ENCODE measurements around the gene PFKFB4.
"Not testable (repeated sequence)": the region's sequence is repeated elsewhere in the genome, so short reads cannot be mapped to it uniquely, and the experiment has no call there.

Gene PFKFB4

GRCh38 chr3:48480891-48481290 is 75.7 kb downstream of the PFKFB4 start:
- DNase-seq: not testable (repeated sequence)

GRCh38 chr3:48478626-48479555 is 77.7 kb downstream of the PFKFB4 start:
- DNase-seq: no peak

GRCh38 chr3:48477959-48478520 is 78.6 kb downstream of the PFKFB4 start:
- DNase-seq: no peak

- DNase-seq: peak; percentile 80
Measured at GRCh38 chr3:48476426-48477053, 80.1 kb downstream of the PFKFB4 start.

- DNase-seq: no peak
Measured at GRCh38 chr3:48475188-48475587, 81.4 kb downstream of the PFKFB4 start.

GRCh38 chr3:48474619-48475018 is 82.0 kb downstream of the PFKFB4 start:
- DNase-seq: no peak

- not testable (repeated sequence) for DNase-seq
Measured at GRCh38 chr3:48474031-48474430, 82.6 kb downstream of the PFKFB4 start.

- DNase-seq: no peak
Measured at GRCh38 chr3:48473617-48473952, 83.0 kb downstream of the PFKFB4 start.

GRCh38 chr3:48472923-48473616 is 83.5 kb downstream of the PFKFB4 start:
- no peak for DNase-seq

GRCh38 chr3:48472673-48472922 is 84.0 kb downstream of the PFKFB4 start:
- DNase-seq: no peak

GRCh38 chr3:48470286-48470685 is 86.3 kb downstream of the PFKFB4 start:
- no peak for DNase-seq

- no peak for DNase-seq
Measured at GRCh38 chr3:48469046-48469915, 87.3 kb downstream of the PFKFB4 start.

- DNase-seq: no peak
Measured at GRCh38 chr3:48468329-48468731, 88.3 kb downstream of the PFKFB4 start.
